ENCODE data around the gene MACROH2A2.
"Not testable (repeated sequence)": the region's sequence is repeated elsewhere in the genome, so short reads cannot be mapped to it uniquely, and the experiment has no call there.

Gene MACROH2A2

DNA sequence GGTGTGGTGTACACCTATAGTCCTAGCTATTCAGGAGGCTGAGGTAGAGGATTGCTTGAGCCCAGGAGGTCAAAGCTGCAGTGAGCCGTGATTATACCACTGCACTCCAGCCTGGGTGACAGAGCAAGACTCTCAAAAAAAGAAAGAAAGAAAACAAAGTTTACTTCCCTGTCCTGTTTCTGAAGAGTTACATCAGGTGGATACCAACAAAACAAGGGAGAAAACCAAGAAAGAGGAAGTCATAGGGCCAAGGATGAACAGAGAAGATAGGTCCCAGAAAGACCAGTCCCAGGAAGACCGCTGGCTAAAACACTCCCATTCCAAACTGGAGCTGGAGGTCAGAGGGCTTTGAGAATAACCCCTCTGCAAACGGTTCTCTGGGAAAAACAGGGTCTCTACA lies 13.5 kb downstream of the MACROH2A2 start:
- peaks cover 0 to 2% of the 10 kb centered on the region in 2 donors for H3K4me1 ChIP-seq (ENCODE audit: control insufficient read depth in 2 of 2, insufficient read depth in 2 of 2, low read length in 2 of 2)
- no peaks in the 10 kb centered on the region for H3K27me3 ChIP-seq (ENCODE audit: control insufficient read depth in 2 of 2, insufficient read depth in 2 of 2, low read length in 2 of 2)
- no peak overlapping the region for H3K4me3 ChIP-seq (ENCODE audit: low read length in 2 of 2)
- peaks cover 0 to 3% of the 10 kb centered on the region in 2 donors for H3K36me3 ChIP-seq (ENCODE audit: control insufficient read depth in 2 of 2, insufficient read depth in 2 of 2, low read length in 2 of 2)
- no peaks in the 10 kb centered on the region for H3K9me3 ChIP-seq (ENCODE audit: control insufficient read depth in 2 of 2, low read length in 2 of 2)
- no peak overlapping the region for H3K27ac ChIP-seq (ENCODE audit: low read depth in 2 of 2, low read length in 2 of 2)
- no peak overlapping the region for H3K9ac ChIP-seq (ENCODE audit: low read depth in 1 of 2, low read length in 2 of 2)

DNA sequence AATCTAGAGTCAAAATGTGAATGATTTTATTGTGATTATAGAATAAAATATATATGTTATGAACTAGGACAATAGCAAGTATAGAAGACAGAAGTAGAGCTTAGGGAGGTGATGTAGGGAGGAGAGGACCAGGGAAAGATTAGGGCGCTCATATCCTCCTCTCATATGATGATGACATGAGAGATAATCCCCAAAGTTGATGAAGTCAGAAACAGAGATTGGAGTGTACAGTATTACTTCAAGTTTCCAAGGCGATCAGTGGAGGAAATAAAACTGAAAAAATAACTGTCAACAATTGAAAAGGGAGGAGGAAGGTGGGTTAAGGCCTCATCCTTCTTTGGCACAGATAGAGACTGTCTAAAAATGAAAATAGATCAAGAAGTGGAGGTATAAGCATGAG lies 14.9 kb downstream of the MACROH2A2 start:
- no peak overlapping the region for H3K9ac ChIP-seq (ENCODE audit: low read depth in 1 of 2, low read length in 2 of 2)
- H3K27me3 ChIP-seq (ENCODE audit: control insufficient read depth in 2 of 2, insufficient read depth in 2 of 2, low read length in 2 of 2) = no peaks in the 10 kb centered on the region
- H3K4me3 ChIP-seq (ENCODE audit: low read length in 2 of 2) = no peak overlapping the region
- H3K27ac ChIP-seq (ENCODE audit: low read depth in 2 of 2, low read length in 2 of 2) = no peak overlapping the region
- no peaks in the 10 kb centered on the region for H3K9me3 ChIP-seq (ENCODE audit: control insufficient read depth in 2 of 2, low read length in 2 of 2)
- H3K36me3 ChIP-seq (ENCODE audit: control insufficient read depth in 2 of 2, insufficient read depth in 2 of 2, low read length in 2 of 2) = peaks cover 0 to 3% of the 10 kb centered on the region in 2 donors
- H3K4me1 ChIP-seq (ENCODE audit: control insufficient read depth in 2 of 2, insufficient read depth in 2 of 2, low read length in 2 of 2) = peaks cover 0 to 2% of the 10 kb centered on the region in 2 donors

DNA sequence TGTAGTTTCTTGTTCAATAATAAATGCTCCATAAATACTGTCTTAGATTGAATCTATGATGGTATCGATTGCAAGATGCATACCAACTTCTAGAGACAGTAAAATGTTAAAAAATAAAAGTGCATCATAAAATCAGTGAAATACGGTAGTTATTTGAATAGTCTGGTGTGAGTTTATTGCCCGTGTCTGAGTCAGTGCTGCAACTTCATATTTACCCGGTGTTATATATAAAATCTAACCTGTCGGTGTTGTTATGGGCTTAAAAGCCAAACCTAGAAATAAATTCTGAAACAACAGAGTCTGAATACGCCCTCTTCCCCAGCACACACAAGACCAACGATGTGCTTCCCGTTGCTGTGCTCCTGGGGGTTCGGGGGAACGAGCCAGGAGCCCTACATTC lies 16.3 kb downstream of the MACROH2A2 start:
- Histone ChIP-seq H3K36me3 (ENCODE audit: control insufficient read depth in 2 of 2, insufficient read depth in 2 of 2, low read length in 2 of 2) (peaks cover 0 to 3% of the 10 kb centered on the region in 2 donors), H3K9ac (ENCODE audit: low read depth in 1 of 2, low read length in 2 of 2) (no peak overlapping the region), H3K27me3 (ENCODE audit: control insufficient read depth in 2 of 2, insufficient read depth in 2 of 2, low read length in 2 of 2) (no peaks in the 10 kb centered on the region), H3K4me1 (ENCODE audit: control insufficient read depth in 2 of 2, insufficient read depth in 2 of 2, low read length in 2 of 2) (peaks cover 0 to 2% of the 10 kb centered on the region in 2 donors), H3K9me3 (ENCODE audit: control insufficient read depth in 2 of 2, low read length in 2 of 2) (no peaks in the 10 kb centered on the region), H3K27ac (ENCODE audit: low read depth in 2 of 2, low read length in 2 of 2) (no peak overlapping the region), H3K4me3 (ENCODE audit: low read length in 2 of 2) (no peak overlapping the region)

DNA sequence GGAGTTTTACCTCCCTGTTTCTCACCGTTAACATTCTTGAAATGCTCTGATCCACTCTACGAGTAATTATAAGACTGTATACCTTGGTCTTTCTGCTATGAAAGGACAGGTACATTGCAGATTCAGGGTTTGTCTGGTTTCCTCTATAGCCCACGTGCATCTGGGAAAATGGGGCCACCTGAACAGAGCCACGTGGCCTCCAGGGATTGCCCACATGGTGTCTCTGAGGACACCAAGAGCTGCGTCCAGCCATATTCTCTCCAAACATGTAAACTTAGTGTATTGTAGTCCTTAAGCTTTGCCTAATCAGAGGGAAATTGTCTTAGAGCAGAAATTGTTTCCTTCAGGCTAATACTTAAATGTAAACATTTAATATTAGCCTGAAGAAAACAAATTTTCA lies 16.7 kb downstream of the MACROH2A2 start:
- no peaks in the 10 kb centered on the region for H3K9me3 ChIP-seq (ENCODE audit: control insufficient read depth in 2 of 2, low read length in 2 of 2)
- peaks cover 0 to 3% of the 10 kb centered on the region in 2 donors for H3K36me3 ChIP-seq (ENCODE audit: control insufficient read depth in 2 of 2, insufficient read depth in 2 of 2, low read length in 2 of 2)
- H3K9ac ChIP-seq (ENCODE audit: low read depth in 1 of 2, low read length in 2 of 2) = no peak overlapping the region
- peaks cover 0 to 2% of the 10 kb centered on the region in 2 donors for H3K4me1 ChIP-seq (ENCODE audit: control insufficient read depth in 2 of 2, insufficient read depth in 2 of 2, low read length in 2 of 2)
- H3K4me3 ChIP-seq (ENCODE audit: low read length in 2 of 2) = no peak overlapping the region
- no peak overlapping the region for H3K27ac ChIP-seq (ENCODE audit: low read depth in 2 of 2, low read length in 2 of 2)
- H3K27me3 ChIP-seq (ENCODE audit: control insufficient read depth in 2 of 2, insufficient read depth in 2 of 2, low read length in 2 of 2) = no peaks in the 10 kb centered on the region

DNA sequence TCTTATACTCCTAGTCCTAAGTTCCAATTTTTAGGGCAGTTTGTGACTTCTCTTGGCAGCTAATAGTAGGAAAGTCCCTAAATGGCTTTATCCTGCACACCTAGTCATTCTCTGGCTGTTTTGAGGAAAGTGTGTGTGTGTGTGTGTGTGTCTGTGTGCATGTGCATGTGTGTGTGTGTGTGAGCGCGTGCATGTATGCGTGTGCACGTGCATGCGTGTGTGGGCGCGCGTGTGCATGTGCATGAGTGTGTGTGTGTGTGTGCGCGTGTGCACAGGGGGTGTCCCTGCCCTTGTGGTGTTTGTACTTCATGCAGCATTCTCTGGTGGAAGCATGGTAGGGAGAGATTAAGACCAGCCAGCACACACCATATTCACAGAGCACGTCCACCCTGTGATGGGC lies 18.2 kb downstream of the MACROH2A2 start:
- H3K27ac ChIP-seq (ENCODE audit: low read depth in 2 of 2, low read length in 2 of 2) = no peak overlapping the region
- peaks cover 0 to 2% of the 10 kb centered on the region in 2 donors for H3K4me1 ChIP-seq (ENCODE audit: control insufficient read depth in 2 of 2, insufficient read depth in 2 of 2, low read length in 2 of 2)
- H3K27me3 ChIP-seq (ENCODE audit: control insufficient read depth in 2 of 2, insufficient read depth in 2 of 2, low read length in 2 of 2) = no peaks in the 10 kb centered on the region
- peaks cover 0 to 3% of the 10 kb centered on the region in 2 donors for H3K36me3 ChIP-seq (ENCODE audit: control insufficient read depth in 2 of 2, insufficient read depth in 2 of 2, low read length in 2 of 2)
- no peaks in the 10 kb centered on the region for H3K9me3 ChIP-seq (ENCODE audit: control insufficient read depth in 2 of 2, low read length in 2 of 2)
- no peak overlapping the region for H3K9ac ChIP-seq (ENCODE audit: low read depth in 1 of 2, low read length in 2 of 2)
- H3K4me3 ChIP-seq (ENCODE audit: low read length in 2 of 2) = no peak overlapping the region

DNA sequence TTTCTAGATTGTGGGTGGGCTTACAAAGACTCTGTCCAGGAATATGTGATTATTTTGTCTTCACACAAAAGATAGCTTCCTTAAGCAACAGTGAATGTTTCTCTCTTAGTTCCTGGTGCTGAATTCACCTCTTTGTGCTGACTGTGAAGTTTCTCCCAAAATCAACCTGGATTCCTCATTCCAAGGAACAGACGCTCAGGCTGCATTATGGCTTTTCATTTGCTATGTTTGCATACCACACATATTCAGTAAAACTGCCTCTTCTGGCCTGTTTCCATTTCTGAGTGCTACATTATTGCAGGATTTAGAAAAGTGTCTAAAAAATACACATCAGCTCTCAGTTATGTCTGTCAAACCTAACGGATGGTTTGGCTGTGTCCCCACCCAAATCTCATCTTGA lies 21.5 kb downstream of the MACROH2A2 start:
- H3K36me3 ChIP-seq (ENCODE audit: control insufficient read depth in 2 of 2, insufficient read depth in 2 of 2, low read length in 2 of 2) = no peaks in the 10 kb centered on the region
- H3K9ac ChIP-seq (ENCODE audit: low read depth in 1 of 2, low read length in 2 of 2) = no peak overlapping the region
- H3K27me3 ChIP-seq (ENCODE audit: control insufficient read depth in 2 of 2, insufficient read depth in 2 of 2, low read length in 2 of 2) = no peaks in the 10 kb centered on the region

DNA sequence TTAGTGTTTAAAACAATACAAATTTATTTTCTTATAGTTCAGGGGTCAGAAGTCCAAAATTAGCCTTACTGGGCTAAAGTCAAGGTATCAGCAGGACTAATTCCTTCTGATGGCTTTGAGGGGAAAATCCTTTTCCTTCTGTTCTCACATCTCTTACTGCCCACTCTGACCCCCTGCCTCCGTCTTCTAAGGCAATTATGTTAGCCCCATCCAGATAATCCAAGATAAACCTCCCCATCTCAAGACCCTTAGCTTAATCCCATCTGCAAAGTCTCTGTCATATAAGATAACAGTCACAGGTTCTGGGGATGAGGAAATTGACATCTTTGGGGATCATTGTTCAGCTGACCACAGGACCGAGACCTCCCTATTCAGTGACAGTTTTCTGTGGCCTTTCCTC lies 22.3 kb downstream of the MACROH2A2 start:
- Histone ChIP-seq H3K27me3 (ENCODE audit: control insufficient read depth in 2 of 2, insufficient read depth in 2 of 2, low read length in 2 of 2) (no peaks in the 10 kb centered on the region), H3K27ac (ENCODE audit: low read depth in 2 of 2, low read length in 2 of 2) (no peak overlapping the region), H3K9ac (ENCODE audit: low read depth in 1 of 2, low read length in 2 of 2) (no peak overlapping the region), H3K9me3 (ENCODE audit: control insufficient read depth in 2 of 2, low read length in 2 of 2) (no peaks in the 10 kb centered on the region), H3K4me3 (ENCODE audit: low read length in 2 of 2) (no peak overlapping the region), H3K36me3 (ENCODE audit: control insufficient read depth in 2 of 2, insufficient read depth in 2 of 2, low read length in 2 of 2) (no peaks in the 10 kb centered on the region), H3K4me1 (ENCODE audit: control insufficient read depth in 2 of 2, insufficient read depth in 2 of 2, low read length in 2 of 2) (no peaks in the 10 kb centered on the region)

More for the DNA sequence above, 21.5 kb downstream of the MACROH2A2 start:
- H3K4me3 ChIP-seq (ENCODE audit: low read length in 2 of 2) = no peak overlapping the region
- peaks cover 0 to under 1% of the 10 kb centered on the region in 2 donors for H3K4me1 ChIP-seq (ENCODE audit: control insufficient read depth in 2 of 2, insufficient read depth in 2 of 2, low read length in 2 of 2)
- H3K27ac ChIP-seq (ENCODE audit: low read depth in 2 of 2, low read length in 2 of 2) = no peak overlapping the region
- no peaks in the 10 kb centered on the region for H3K9me3 ChIP-seq (ENCODE audit: control insufficient read depth in 2 of 2, low read length in 2 of 2)

DNA sequence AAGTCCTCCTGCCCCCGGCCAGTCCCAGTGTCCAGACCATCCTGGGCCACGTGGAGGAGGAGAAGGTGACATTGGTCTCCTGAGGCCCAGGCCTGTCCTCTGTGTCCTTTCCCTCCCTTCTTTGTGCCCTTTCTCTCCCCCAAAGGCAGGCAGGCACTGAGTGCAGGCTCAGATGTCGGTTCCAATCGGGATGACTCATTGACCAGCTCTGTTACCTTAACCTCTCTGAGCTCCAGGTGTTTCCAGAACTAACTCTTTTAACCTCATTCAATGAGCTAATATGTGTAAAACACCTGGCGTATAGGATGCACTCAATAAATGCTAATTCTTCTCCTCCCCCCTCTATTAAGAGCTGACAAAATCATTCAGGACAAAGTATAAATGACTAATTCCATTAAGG lies 25.7 kb downstream of the MACROH2A2 start:
- Histone ChIP-seq H3K9me3 (ENCODE audit: control insufficient read depth in 2 of 2, low read length in 2 of 2) (no peaks in the 10 kb centered on the region), H3K27me3 (ENCODE audit: control insufficient read depth in 2 of 2, insufficient read depth in 2 of 2, low read length in 2 of 2) (no peaks in the 10 kb centered on the region), H3K36me3 (ENCODE audit: control insufficient read depth in 2 of 2, insufficient read depth in 2 of 2, low read length in 2 of 2) (peaks cover 0 to 3% of the 10 kb centered on the region in 2 donors), H3K4me3 (ENCODE audit: low read length in 2 of 2) (no peak overlapping the region), H3K4me1 (ENCODE audit: control insufficient read depth in 2 of 2, insufficient read depth in 2 of 2, low read length in 2 of 2) (no peaks in the 10 kb centered on the region), H3K9ac (ENCODE audit: low read depth in 1 of 2, low read length in 2 of 2) (no peak overlapping the region), H3K27ac (ENCODE audit: low read depth in 2 of 2, low read length in 2 of 2) (no peak overlapping the region)

DNA sequence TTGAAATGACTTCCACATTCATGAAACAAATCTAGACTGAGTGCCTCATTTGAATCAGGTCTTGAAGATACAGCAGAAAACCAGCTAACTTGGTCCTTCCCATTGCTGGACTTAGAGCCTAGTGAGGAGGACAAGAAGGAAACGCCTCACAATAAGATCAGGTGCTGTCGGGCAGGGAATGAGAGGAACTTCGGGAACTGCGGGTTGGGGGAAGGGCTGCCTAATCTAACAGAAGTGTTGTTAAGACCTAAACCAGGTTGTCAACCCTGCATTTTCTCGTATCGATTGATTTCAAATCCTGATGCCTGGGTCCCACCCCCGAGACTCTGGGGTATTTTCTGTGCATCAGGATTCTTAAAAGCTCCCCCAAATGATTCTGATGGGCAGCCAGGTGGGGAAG lies 26.3 kb downstream of the MACROH2A2 start:
- no peaks in the 10 kb centered on the region for H3K27me3 ChIP-seq (ENCODE audit: control insufficient read depth in 2 of 2, insufficient read depth in 2 of 2, low read length in 2 of 2)

DNA sequence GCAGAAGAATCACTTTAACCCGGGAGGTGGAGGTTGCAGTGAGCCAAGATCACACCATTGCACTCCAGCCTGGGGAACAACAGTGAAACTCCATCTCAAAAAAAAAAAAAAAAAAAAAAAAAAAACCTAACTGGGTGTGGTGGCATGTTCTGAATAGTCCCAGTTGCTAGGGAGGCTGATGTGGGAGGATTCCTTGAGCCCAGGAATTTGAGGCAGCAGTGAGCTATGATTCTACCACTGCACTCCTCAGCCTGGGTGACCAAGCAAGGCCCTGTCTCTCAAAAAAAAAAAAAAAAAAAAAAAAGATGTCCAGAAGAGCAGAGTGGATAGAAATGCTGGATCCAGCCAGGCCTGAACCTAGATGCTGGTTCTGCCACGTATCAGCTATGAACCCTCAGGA lies 28.1 kb downstream of the MACROH2A2 start:
- H3K4me3 ChIP-seq (ENCODE audit: low read length in 2 of 2); H3K27me3 ChIP-seq (ENCODE audit: control insufficient read depth in 2 of 2, insufficient read depth in 2 of 2, low read length in 2 of 2); H3K9ac ChIP-seq (ENCODE audit: low read depth in 1 of 2, low read length in 2 of 2); H3K36me3 ChIP-seq (ENCODE audit: control insufficient read depth in 2 of 2, insufficient read depth in 2 of 2, low read length in 2 of 2); H3K9me3 ChIP-seq (ENCODE audit: control insufficient read depth in 2 of 2, low read length in 2 of 2); H3K4me1 ChIP-seq (ENCODE audit: control insufficient read depth in 2 of 2, insufficient read depth in 2 of 2, low read length in 2 of 2); H3K27ac ChIP-seq (ENCODE audit: low read depth in 2 of 2, low read length in 2 of 2): not testable (repeated sequence)

More for the DNA sequence above, 26.3 kb downstream of the MACROH2A2 start:
- no peak overlapping the region for H3K9ac ChIP-seq (ENCODE audit: low read depth in 1 of 2, low read length in 2 of 2)
- H3K27ac ChIP-seq (ENCODE audit: low read depth in 2 of 2, low read length in 2 of 2) = no peak overlapping the region
- H3K4me1 ChIP-seq (ENCODE audit: control insufficient read depth in 2 of 2, insufficient read depth in 2 of 2, low read length in 2 of 2) = no peaks in the 10 kb centered on the region
- H3K36me3 ChIP-seq (ENCODE audit: control insufficient read depth in 2 of 2, insufficient read depth in 2 of 2, low read length in 2 of 2) = peaks cover 0 to 3% of the 10 kb centered on the region in 2 donors
- H3K4me3 ChIP-seq (ENCODE audit: low read length in 2 of 2) = no peak overlapping the region
- H3K9me3 ChIP-seq (ENCODE audit: control insufficient read depth in 2 of 2, low read length in 2 of 2) = no peaks in the 10 kb centered on the region

DNA sequence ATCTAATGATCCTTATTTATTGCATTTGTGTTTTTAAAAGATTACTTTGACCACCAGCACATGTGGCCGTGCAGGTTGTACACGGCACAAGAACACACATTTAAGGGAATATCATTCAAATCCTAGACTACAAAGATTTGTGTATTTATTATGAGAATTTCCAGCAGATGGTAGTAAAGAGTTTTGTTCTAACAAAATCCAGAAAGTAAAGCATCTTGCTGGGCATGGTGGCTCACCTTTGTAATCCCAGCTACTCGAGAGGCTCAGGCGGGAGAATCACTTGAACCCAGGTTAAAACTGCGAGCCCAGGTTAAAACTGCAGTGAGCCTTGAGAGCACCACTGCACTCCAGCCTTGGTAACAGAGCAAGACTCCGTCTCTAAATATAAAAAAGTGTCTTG lies 31.5 kb downstream of the MACROH2A2 start:
- peaks cover 0 to 3% of the 10 kb centered on the region in 2 donors for H3K36me3 ChIP-seq (ENCODE audit: control insufficient read depth in 2 of 2, insufficient read depth in 2 of 2, low read length in 2 of 2)
- no peak overlapping the region for H3K27ac ChIP-seq (ENCODE audit: low read depth in 2 of 2, low read length in 2 of 2)
- H3K27me3 ChIP-seq (ENCODE audit: control insufficient read depth in 2 of 2, insufficient read depth in 2 of 2, low read length in 2 of 2) = no peaks in the 10 kb centered on the region
- no peaks in the 10 kb centered on the region for H3K4me1 ChIP-seq (ENCODE audit: control insufficient read depth in 2 of 2, insufficient read depth in 2 of 2, low read length in 2 of 2)
- no peaks in the 10 kb centered on the region for H3K9me3 ChIP-seq (ENCODE audit: control insufficient read depth in 2 of 2, low read length in 2 of 2)
- no peak overlapping the region for H3K4me3 ChIP-seq (ENCODE audit: low read length in 2 of 2)
- no peak overlapping the region for H3K9ac ChIP-seq (ENCODE audit: low read depth in 1 of 2, low read length in 2 of 2)
